DOHH2 (cell line): Measurements from ENCODE around the gene GPC6.

ENCODE experiments used
- CTCF ChIP-seq: fragments of 200-600 bp; sonication (generic); IDR thresholded peaks from one replicate; pipeline ENCODE4 v1.5.1; 2014; ENCODE audit warnings: antibody characterized with exemption, mild to moderate bottlenecking, low read depth, low read length; ENCODE audit not compliant: poor library complexity, severe bottlenecking
- EZH2phosphoT487 ChIP-seq: fragments of 200-600 bp; sonication (generic); IDR thresholded peaks from 2 replicates; pipeline ENCODE4 v1.6.1; 2017; ENCODE audit warnings: borderline replicate concordance, mild to moderate bottlenecking, antibody characterized with exemption, low read length, moderate library complexity, mixed read lengths

- no peak for TF ChIP-seq CTCF
- no peak for TF ChIP-seq EZH2phosphoT487
Observed at GRCh38 chr13:94030415-94031119, 804.0 kb downstream of the GPC6 start.
